Esophagus muscularis mucosa (tissue), 4 donors: ENCODE data around the gene PCDHGB3. TPM values are rescaled to one million over a fixed set of nuclear protein-coding genes. Genes with fewer than 3 reads are reported as not detected.

Experiments used
- DNase-seq: peaks from one replicate; pipeline ENCODE4 v3.0.0-alpha.2; 2017; ENCODE audit errors: extremely low spot score
- H3K27ac ChIP-seq, 4 donors: fragments of 200-600 bp; sonication (generic); replicated peaks in 1 of 4; 1 replicate in 3 of 4; 2 replicates in 1 of 4; pipeline ENCODE4 v1.5.1; 2016 to 2019; ENCODE audit warnings: mild to moderate bottlenecking in 1 of 4
- H3K27me3 ChIP-seq, 4 donors: fragments of 200-600 bp; sonication (generic); one replicate each; pipeline versions ENCODE4 v1.5.1 to v1.6.0; 2016 to 2019
- H3K36me3 ChIP-seq, 4 donors: fragments of 200-600 bp; sonication (generic); one replicate each; pipeline ENCODE4 v1.5.1; 2016 to 2019
- H3K4me1 ChIP-seq, 4 donors: fragments of 200-600 bp; sonication (generic); one replicate each; pipeline ENCODE4 v1.5.1; 2016 to 2019
- H3K4me3 ChIP-seq, 4 donors: fragments of 200-600 bp; sonication (generic); 1 replicate in 2 of 4; 2 replicates in 2 of 4; pipeline ENCODE4 v1.5.1; 2016 to 2019; ENCODE audit warnings: mild to moderate bottlenecking in 4 of 4, moderate library complexity in 1 of 4
- H3K9me3 ChIP-seq, 4 donors: fragments of 200-600 bp; sonication (generic); 1 replicate in 3 of 4; 2 replicates in 1 of 4; pipeline ENCODE4 v1.5.1; 2016 to 2019
- EP300 ChIP-seq: sonication (generic); formaldehyde crosslinking; IDR thresholded peaks from one replicate; pipeline ENCODE4 v1.6.1; 2017; ENCODE audit warnings: antibody characterized with exemption
- POLR2A ChIP-seq: fragments of 450-650 bp; IDR thresholded peaks from one replicate; pipeline ENCODE4 v1.6.1; 2017; ENCODE audit warnings: antibody characterized with exemption, moderate library complexity, mild to moderate bottlenecking, low read depth
- POLR2AphosphoS5 ChIP-seq, 2 donors: sonication (generic); formaldehyde crosslinking; IDR thresholded peaks; one replicate each; pipeline ENCODE4 v1.6.1; 2017; ENCODE audit warnings: antibody characterized with exemption in 2 of 2
- WGBS: methylation state at CpG from one replicate; pipeline ENCODE4 v1.1.5; 2018; 5-methylcytosine and 5-hydroxymethylcytosine counted together
- intact Hi-C: fragments of 100-400 bp; cut with DNase I; formaldehyde crosslinking; loops from one replicate; pipeline ENCODE4 v1.15.1; 2023
- total RNA-seq, 4 donors: library from RNA; depleted of rRNA; stranded (reverse); fragments of >200 nt; gene quantifications; one replicate each; pipeline versions ENCODE4 v1.1.0 to v1.2.1, GENCODE V29; 2016
- TF ChIP-seq, protein P1 (sequence below), 3 experiments: fragments of 200-600 bp in 2 of 3; fragments of 450-650 bp in 1 of 3; sonication (generic) in 2 of 3; IDR thresholded peaks; one replicate each; pipeline ENCODE4 v1.5.1; 2017 to 2019; ENCODE audit warnings: antibody characterized with exemption in 3 of 3, mild to moderate bottlenecking in 2 of 3, moderate library complexity in 1 of 3

The PCDHGB3 gene
- total RNA-seq, 4 donors from 2014 or later = 2.5 to 7.5 (median 3.8) TPM

- 24% methylated on average over 33 of the region's 42 CpGs for WGBS
- intact Hi-C loops = no loop called here
- no peaks in the 10 kb centered on the region for H3K27me3 ChIP-seq
- no peak within 1 kb of the TSS for H3K27ac ChIP-seq
- peak within 1 kb of the TSS; percentile 24 to 47 (median 38) for H3K4me3 ChIP-seq
- TF ChIP-seq, protein P1, sequence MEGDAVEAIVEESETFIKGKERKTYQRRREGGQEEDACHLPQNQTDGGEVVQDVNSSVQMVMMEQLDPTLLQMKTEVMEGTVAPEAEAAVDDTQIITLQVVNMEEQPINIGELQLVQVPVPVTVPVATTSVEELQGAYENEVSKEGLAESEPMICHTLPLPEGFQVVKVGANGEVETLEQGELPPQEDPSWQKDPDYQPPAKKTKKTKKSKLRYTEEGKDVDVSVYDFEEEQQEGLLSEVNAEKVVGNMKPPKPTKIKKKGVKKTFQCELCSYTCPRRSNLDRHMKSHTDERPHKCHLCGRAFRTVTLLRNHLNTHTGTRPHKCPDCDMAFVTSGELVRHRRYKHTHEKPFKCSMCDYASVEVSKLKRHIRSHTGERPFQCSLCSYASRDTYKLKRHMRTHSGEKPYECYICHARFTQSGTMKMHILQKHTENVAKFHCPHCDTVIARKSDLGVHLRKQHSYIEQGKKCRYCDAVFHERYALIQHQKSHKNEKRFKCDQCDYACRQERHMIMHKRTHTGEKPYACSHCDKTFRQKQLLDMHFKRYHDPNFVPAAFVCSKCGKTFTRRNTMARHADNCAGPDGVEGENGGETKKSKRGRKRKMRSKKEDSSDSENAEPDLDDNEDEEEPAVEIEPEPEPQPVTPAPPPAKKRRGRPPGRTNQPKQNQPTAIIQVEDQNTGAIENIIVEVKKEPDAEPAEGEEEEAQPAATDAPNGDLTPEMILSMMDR (IDR thresholded peaks at IDR 0.05) = peak; percentile 24 to 35 (median 31)
- TF ChIP-seq EP300 = no peak
- H3K4me1 ChIP-seq = peaks cover 0 to 12% (median 5%) of the 10 kb centered on the region in 4 donors
- H3K36me3 ChIP-seq = peaks cover 4 to 13% (median 7%) of the 10 kb centered on the region in 4 donors
- peaks cover 29 to 100% (median 97%) of the 10 kb centered on the region in 4 donors for H3K9me3 ChIP-seq
- DNase-seq = peak; percentile 90
Measured at GRCh38 chr5:141420855-141421488, 50.9 kb downstream of the PCDHGB3 start, which contains the start of gene PCDHGA11. Gene PCDHGA11 (plus strand): TSS chr5:141421051. CDS start chr5:141421228, 177 bp downstream.

DNA sequence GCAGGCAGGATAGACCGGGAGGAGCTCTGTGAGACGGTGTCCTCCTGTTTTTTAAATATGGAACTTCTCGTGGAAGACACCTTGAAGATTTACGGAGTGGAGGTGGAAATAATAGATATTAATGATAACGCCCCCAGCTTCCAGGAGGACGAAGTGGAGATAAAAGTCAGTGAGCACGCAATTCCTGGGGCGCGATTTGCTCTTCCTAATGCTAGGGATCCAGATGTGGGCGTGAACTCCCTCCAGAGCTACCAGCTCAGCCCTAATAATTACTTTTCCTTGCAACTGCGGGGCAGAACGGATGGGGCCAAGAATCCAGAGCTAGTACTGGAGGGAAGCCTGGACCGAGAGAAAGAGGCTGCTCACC lies 51.4 kb downstream of the PCDHGB3 start:
- intact Hi-C loops = no loop called here
- Histone ChIP-seq H3K36me3 (peaks cover 4 to 14% (median 9%) of the 10 kb centered on the region in 4 donors), H3K27ac (no peak overlapping the region), H3K9me3 (peaks cover 33 to 100% (median 97%) of the 10 kb centered on the region in 4 donors), H3K27me3 (no peaks in the 10 kb centered on the region), H3K4me3 (peak overlapping the region; percentile 24 to 47 (median 38)), H3K4me1 (peaks cover 0 to 12% (median 5%) of the 10 kb centered on the region in 4 donors)
- TF ChIP-seq, protein P1 (IDR thresholded peaks at IDR 0.05) = no peak
- TF ChIP-seq POLR2AphosphoS5 (IDR thresholded peaks at IDR 0.05) (no peak), POLR2A (no peak), EP300 (no peak)
- 19% methylated on average over 13 of the region's 13 CpGs for WGBS
- DNase-seq = no peak

Other genes starting within 250 kb of the PCDHGB3 start
- 1 to 10 TPM; 1.2 to 5.1 (median 3.8) TPM for gene PCDHB4, start 248.4 kb upstream of the PCDHGB3 start, total RNA-seq
- gene PCDHB5, start 235.0 kb upstream of the PCDHGB3 start, total RNA-seq = 1 to 10 TPM; 3.6 to 7.4 (median 4.0) TPM
- gene PCDHB6, start 220.2 kb upstream of the PCDHGB3 start, total RNA-seq = 1 to 10 TPM in 1 of 4 donors, under 1 TPM in 3; 0.46 to 1.1 (median 0.83) TPM
- 1 to 10 TPM; 1.1 to 2.9 (median 2.5) TPM for gene PCDHB7, start 197.6 kb upstream of the PCDHGB3 start, total RNA-seq
- 1 to 10 TPM in 1 of 4 donors, under 1 TPM in 3; 0.33 to 2.0 (median 0.87) TPM for gene PCDHB8, start 192.5 kb upstream of the PCDHGB3 start, total RNA-seq
- 1 to 10 TPM; 3.3 to 5.6 (median 3.9) TPM for gene PCDHB16, start 187.9 kb upstream of the PCDHGB3 start, total RNA-seq
- gene PCDHB9, start 183.1 kb upstream of the PCDHGB3 start, total RNA-seq = 1 to 10 TPM; 1.5 to 2.9 (median 2.2) TPM
- gene PCDHB10, start 177.9 kb upstream of the PCDHGB3 start, total RNA-seq = 1 to 10 TPM; 3.3 to 7.9 (median 4.9) TPM
- 1 to 10 TPM; 1.7 to 4.6 (median 2.9) TPM for gene PCDHB11, start 170.6 kb upstream of the PCDHGB3 start, total RNA-seq
- 1 to 10 TPM; 2.2 to 4.3 (median 2.9) TPM for gene PCDHB12, start 161.5 kb upstream of the PCDHGB3 start, total RNA-seq
- gene PCDHB13, start 156.3 kb upstream of the PCDHGB3 start, total RNA-seq = 1 to 10 TPM; 4.3 to 8.1 (median 5.6) TPM
- 1 to 10 TPM; 6.8 to 9.9 (median 8.3) TPM for gene PCDHB14, start 146.9 kb upstream of the PCDHGB3 start, total RNA-seq
- 1 to 10 TPM; 4.0 to 7.0 (median 4.5) TPM for gene PCDHB15, start 124.8 kb upstream of the PCDHGB3 start, total RNA-seq
- under 1 TPM in 2 of 4 donors, not detected in 2; 0.23 to 0.65 TPM for gene SLC25A2, start 66.2 kb upstream of the PCDHGB3 start, total RNA-seq
- 10 to 100 TPM; 44.0 to 65.9 (median 59.1) TPM for gene TAF7, start 49.5 kb upstream of the PCDHGB3 start, total RNA-seq
- 1 to 10 TPM in 1 of 4 donors, under 1 TPM in 3; 0.45 to 1.2 (median 0.76) TPM for gene PCDHGA1, start 39.7 kb upstream of the PCDHGB3 start, total RNA-seq
- gene PCDHGA2, start 31.5 kb upstream of the PCDHGB3 start, total RNA-seq = 1 to 10 TPM; 2.5 to 5.4 (median 4.0) TPM
- gene PCDHGA3, start 26.4 kb upstream of the PCDHGB3 start, total RNA-seq = 1 to 10 TPM; 1.7 to 2.6 (median 1.8) TPM
- 1 to 10 TPM; 2.7 to 5.1 (median 3.0) TPM for gene PCDHGB1, start 20.1 kb upstream of the PCDHGB3 start, total RNA-seq
- gene PCDHGA4, start 15.2 kb upstream of the PCDHGB3 start, total RNA-seq = 1 to 10 TPM; 3.6 to 7.9 (median 4.6) TPM
- gene PCDHGB2, start 10.2 kb upstream of the PCDHGB3 start, total RNA-seq = 1 to 10 TPM; 3.2 to 5.7 (median 4.1) TPM
- gene PCDHGA5, start 6.1 kb upstream of the PCDHGB3 start, total RNA-seq = 1 to 10 TPM; 2.6 to 5.4 (median 4.7) TPM
- 1 to 10 TPM; 4.1 to 7.1 (median 5.9) TPM for gene PCDHGA6, start 3.6 kb downstream of the PCDHGB3 start, total RNA-seq
- gene PCDHGA7, start 12.5 kb downstream of the PCDHGB3 start, total RNA-seq = 1 to 10 TPM; 4.3 to 9.1 (median 6.4) TPM
- 1 to 10 TPM; 3.8 to 5.5 (median 4.6) TPM for gene PCDHGB4, start 17.5 kb downstream of the PCDHGB3 start, total RNA-seq
- 1 to 10 TPM; 1.7 to 5.8 (median 3.3) TPM for gene PCDHGA8, start 22.4 kb downstream of the PCDHGB3 start, total RNA-seq
- gene PCDHGB5, start 27.7 kb downstream of the PCDHGB3 start, total RNA-seq = 1 to 10 TPM; 4.8 to 10.0 (median 7.8) TPM
- 1 to 10 TPM; 3.3 to 8.7 (median 4.9) TPM for gene PCDHGA9, start 32.5 kb downstream of the PCDHGB3 start, total RNA-seq
- 1 to 10 TPM; 6.2 to 8.4 (median 7.4) TPM for gene PCDHGB6, start 37.8 kb downstream of the PCDHGB3 start, total RNA-seq
- gene PCDHGA10, start 42.7 kb downstream of the PCDHGB3 start, total RNA-seq = 1 to 10 TPM; 2.3 to 6.2 (median 4.3) TPM
- gene PCDHGB7, start 47.4 kb downstream of the PCDHGB3 start, total RNA-seq = 10 to 100 TPM; 13.9 to 18.0 (median 14.4) TPM
- gene PCDHGA11, start 50.8 kb downstream of the PCDHGB3 start, total RNA-seq = 1 to 10 TPM; 3.0 to 5.8 (median 4.5) TPM
- 10 to 100 TPM in 3 of 4 donors, 1 to 10 TPM in 1; 7.6 to 13.7 (median 11.6) TPM for gene PCDHGA12, start 60.3 kb downstream of the PCDHGB3 start, total RNA-seq
- gene PCDHGC3, start 105.7 kb downstream of the PCDHGB3 start, total RNA-seq = 10 to 100 TPM; 56.5 to 81.1 (median 65.5) TPM
- 1 to 10 TPM in 3 of 4 donors, under 1 TPM in 1; 0.91 to 3.3 (median 2.0) TPM for gene PCDHGC4, start 114.8 kb downstream of the PCDHGB3 start, total RNA-seq
- gene PCDHGC5, start 118.8 kb downstream of the PCDHGB3 start, total RNA-seq = 1 to 10 TPM in 3 of 4 donors, under 1 TPM in 1; 0.71 to 3.7 (median 1.4) TPM
- gene DIAPH1, start 248.8 kb downstream of the PCDHGB3 start, total RNA-seq = 10 to 100 TPM; 34.1 to 53.0 (median 45.9) TPM